B cell (primary cell): ENCODE data around the gene ARHGAP11B.
A peak's percentile ranks its signal among the peaks of the same experiment; 100 is the strongest.
"Not testable (repeated sequence)": the region's sequence is repeated elsewhere in the genome, so short reads cannot be mapped to it uniquely, and the experiment has no call there.

ENCODE experiments used
- ATAC-seq: fragments of 200-7000 bp; cut with Tn5 transposase; one replicate; pipeline ENCODE4 v1.10.0; 2021; ENCODE audit warnings: low read depth, mild to moderate bottlenecking, moderate number of reproducible peaks, moderate library complexity
- CTCF ChIA-PET: fragments of 350-600 bp; sonication (Branson Sonifier 250); formaldehyde crosslinking; loops from one replicate; lab custom pipeline; 2021; ENCODE audit warnings: antibody characterized with exemption, inconsistent platforms; lab: Charles Lee
- POLR2A ChIA-PET: fragments of 350-600 bp; sonication (Branson Sonifier 250); formaldehyde crosslinking; loops from one replicate; lab custom pipeline; 2021; ENCODE audit warnings: antibody characterized with exemption; lab: Charles Lee
- DNase-seq: peaks from one replicate; pipeline ENCODE4 v3.0.0; 2013
- H2AFZ ChIP-seq: 2 replicates; pipeline ENCODE4 v1.6.1; 2012; ENCODE audit warnings: mild to moderate bottlenecking, low read depth, low read length; ENCODE audit not compliant: insufficient read depth, poor library complexity, severe bottlenecking
- H3K27ac ChIP-seq, 2 donors: 1 replicate in 1 of 2; 2 replicates in 1 of 2; pipeline ENCODE4 v1.5.1; 2012 to 2013; ENCODE audit warnings: low read length in 2 of 2, mild to moderate bottlenecking in 2 of 2, moderate library complexity in 1 of 2
- H3K27me3 ChIP-seq, 4 experiments: fragments of 200-600 bp in 1 of 4; sonication (generic) in 1 of 4; replicated peaks in 1 of 4; 1 replicate in 2 of 4; 2 replicates in 2 of 4; pipeline versions ENCODE4 v1.6.1 to v1.7.0; 2013 to 2016; ENCODE audit warnings: low read length in 3 of 4, mild to moderate bottlenecking in 2 of 4, mixed read lengths in 1 of 4, moderate library complexity in 1 of 4; ENCODE audit not compliant: insufficient read depth in 4 of 4, control insufficient read depth in 3 of 4; ENCODE audit errors: control extremely low read depth in 1 of 4
- H3K36me3 ChIP-seq, 2 experiments: replicated peaks in 1 of 2; 1 replicate in 1 of 2; 2 replicates in 1 of 2; pipeline versions ENCODE4 v1.6.1 to v1.7.1; 2013; ENCODE audit warnings: low read length in 1 of 2; ENCODE audit not compliant: insufficient read depth in 2 of 2, control insufficient read depth in 1 of 2; ENCODE audit errors: control extremely low read depth in 1 of 2, extremely low read depth in 1 of 2
- H3K4me1 ChIP-seq, 2 donors: fragments of 200-600 bp in 1 of 2; sonication (generic) in 1 of 2; 1 replicate in 1 of 2; 2 replicates in 1 of 2; pipeline versions ENCODE4 v1.5.1 to v1.6.1; 2013 to 2017; ENCODE audit warnings: low read length in 2 of 2; ENCODE audit not compliant: control insufficient read depth in 2 of 2, insufficient read depth in 2 of 2
- H3K4me2 ChIP-seq: replicated peaks from 2 replicates; pipeline ENCODE3; 2012; ENCODE audit warnings: mild to moderate bottlenecking, low read depth, low read length; ENCODE audit not compliant: poor library complexity, severe bottlenecking
- H3K4me3 ChIP-seq, 5 experiments: fragments of 200-600 bp in 1 of 5; sonication (generic) in 1 of 5; 1 replicate in 3 of 5; 2 replicates in 2 of 5; pipeline versions ENCODE4 v1.5.1 to v1.7.0; 2011 to 2016; ENCODE audit warnings: low read length in 4 of 5, mild to moderate bottlenecking in 4 of 5, low read depth in 2 of 5, control low read depth in 1 of 5, moderate library complexity in 1 of 5; ENCODE audit not compliant: insufficient read depth in 1 of 5; ENCODE audit errors: control extremely low read depth in 1 of 5, extremely low read depth in 1 of 5
- H3K79me2 ChIP-seq: fragments of 200-600 bp; sonication (generic); one replicate; pipeline ENCODE4 v1.6.0; 2016; ENCODE audit warnings: low read length; ENCODE audit not compliant: control insufficient read depth, insufficient read depth
- H3K9ac ChIP-seq: fragments of 200-600 bp; sonication (generic); 2 replicates; pipeline ENCODE4 v1.6.1; 2017; ENCODE audit warnings: mild to moderate bottlenecking, low read length, moderate library complexity
- H3K9me3 ChIP-seq, 3 donors: one replicate each; pipeline versions ENCODE4 v1.6.1 to v1.7.1; 2013; ENCODE audit warnings: low read length in 2 of 3; ENCODE audit not compliant: control insufficient read depth in 2 of 3, insufficient read depth in 1 of 3; ENCODE audit errors: control extremely low read depth in 1 of 3
- H4K20me1 ChIP-seq: 2 replicates; pipeline ENCODE4 v1.6.0; 2012; ENCODE audit warnings: mild to moderate bottlenecking, low read length; ENCODE audit not compliant: insufficient read depth, control insufficient read depth, poor library complexity, severe bottlenecking
- H3K27ac Mint-ChIP-seq: one replicate; pipeline ENCODE4 v1.8.0; 2021; ENCODE audit warnings: mixed read lengths
- H3K27me3 Mint-ChIP-seq: one replicate; pipeline ENCODE4 v1.8.0; 2021; ENCODE audit warnings: mixed read lengths
- H3K4me1 Mint-ChIP-seq: one replicate; pipeline ENCODE4 v1.8.0; 2021; ENCODE audit warnings: mixed read lengths
- H3K4me3 Mint-ChIP-seq: one replicate; pipeline ENCODE4 v1.8.0; 2021; ENCODE audit warnings: mixed read lengths
- H3K9me3 Mint-ChIP-seq: one replicate; pipeline ENCODE4 v1.8.0; 2022; ENCODE audit warnings: mixed read lengths; ENCODE audit not compliant: insufficient read depth
- WGBS: methylation state at CpG from one replicate; pipeline ENCODE4 v1.1.5; 2013; ENCODE audit warnings: missing lambda C conversion rate; ENCODE audit not compliant: insufficient coverage; 5-methylcytosine and 5-hydroxymethylcytosine counted together
- intact Hi-C: fragments of 100-400 bp; cut with micrococcal nuclease; formaldehyde crosslinking; loops from one replicate; pipeline ENCODE4 v1.10.0; 2022

Gene ARHGAP11B

DNA sequence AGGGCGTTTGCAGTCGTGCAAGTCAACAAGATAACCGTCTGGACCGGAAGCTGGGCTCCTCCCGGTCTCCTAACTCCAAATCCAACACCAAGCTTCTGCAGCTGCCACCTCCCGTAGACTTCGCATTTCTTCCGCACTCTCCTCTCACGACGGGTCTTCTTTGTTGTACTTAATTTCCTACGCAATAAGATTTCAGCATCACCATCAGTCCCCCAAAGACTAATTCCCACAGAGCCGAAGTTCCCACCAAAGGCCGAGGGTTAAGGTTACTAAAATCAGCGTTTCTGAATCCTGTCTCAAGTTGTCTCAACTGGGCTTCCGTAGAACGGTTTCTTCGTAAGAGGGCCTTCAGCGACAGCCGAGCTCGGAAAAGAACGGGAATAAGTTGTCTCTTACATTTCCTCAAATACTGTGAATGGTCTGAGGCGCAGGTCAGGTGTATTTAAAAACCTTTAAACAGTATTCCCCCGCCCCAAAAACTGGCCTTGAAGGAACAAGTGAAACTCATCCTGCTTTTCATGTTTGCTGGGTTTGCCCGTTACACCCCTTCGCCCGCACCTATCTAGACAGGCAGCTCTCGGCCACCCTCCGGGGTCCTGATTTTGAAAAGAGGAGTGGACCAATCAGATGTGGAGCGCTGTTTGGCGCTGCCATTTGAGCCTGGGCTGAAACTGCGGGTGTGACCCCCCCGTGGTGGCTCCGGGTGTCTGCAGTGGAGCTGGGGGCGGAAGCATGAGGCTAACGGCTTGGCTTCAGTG lies at the start of gene ARHGAP11B:
ARHGAP11B (plus strand) TSS at position 693 of the 758 bp plus-strand sequence.
- CTCF ChIA-PET, H3K79me2 ChIP-seq, H3K9me3 ChIP-seq, H3K9me3 Mint-ChIP-seq, H4K20me1 ChIP-seq, H3K27me3 Mint-ChIP-seq, H3K36me3 ChIP-seq, H3K27me3 ChIP-seq, H3K4me1 ChIP-seq: not testable (repeated sequence)
- peak; percentile 96 for DNase-seq
- Mint-ChIP-seq H3K27ac (peak within 1 kb of the TSS; percentile 98), H3K4me3 (peak within 1 kb of the TSS; percentile 98), H3K4me1 (peaks cover 22% of the 10 kb centered on the region)
- WGBS, result 0% methylated on average over 23 of the region's 35 CpGs
- peak within 1 kb of the TSS; percentile 93 for H2AFZ ChIP-seq
- peak within 1 kb of the TSS; percentile 55 for H3K4me2 ChIP-seq
- H3K27ac ChIP-seq, result peak within 1 kb of the TSS; percentile 73 to 92
- H3K4me3 ChIP-seq, result peak within 1 kb of the TSS; percentile 65 to 92 (median 70)
- POLR2A ChIA-PET, result interaction anchor here (0.7 kb wide), 1 partner anchor 41 kb away, joined by 3 read pairs; no protein-coding TSS in a partner anchor
- H3K9ac ChIP-seq, result peak within 1 kb of the TSS; percentile 88
- ATAC-seq, result peak; percentile 96
- intact Hi-C loops, result loop anchor here (10.0 kb wide), 1 partner anchor 699 kb away; the partner anchor contains the start of gene KLF13

DNA sequence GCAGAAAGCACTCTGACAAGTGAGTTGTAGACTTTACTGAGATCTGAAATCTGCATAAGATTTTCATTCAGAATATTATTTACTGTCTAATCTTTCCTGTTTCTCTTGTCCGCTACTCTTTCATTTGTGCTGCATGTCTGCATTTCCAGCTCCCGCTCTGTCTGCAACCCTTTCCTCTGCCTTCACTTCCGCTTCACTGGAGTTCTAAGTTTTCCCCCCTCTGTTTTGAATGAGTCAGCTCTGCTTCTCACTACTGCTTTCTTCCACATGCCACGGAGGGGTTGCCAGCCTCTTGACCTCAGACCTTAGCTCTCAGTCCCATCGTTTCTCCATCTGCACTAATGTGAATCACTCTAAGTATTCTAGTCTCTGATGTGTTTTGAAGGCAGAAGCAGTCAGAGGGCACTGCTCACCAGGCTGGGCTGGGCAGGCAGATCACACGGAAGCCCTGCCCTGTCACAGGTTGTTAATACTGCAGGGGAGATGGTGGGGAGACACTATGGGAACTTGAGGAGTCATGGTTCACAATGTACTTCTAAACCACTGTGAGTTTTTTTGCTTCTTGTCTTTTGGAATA lies 46.4 kb upstream of the ARHGAP11B start:
- H3K4me3 Mint-ChIP-seq, H3K27me3 Mint-ChIP-seq, H4K20me1 ChIP-seq, H3K27ac Mint-ChIP-seq, H3K79me2 ChIP-seq, DNase-seq, H3K27ac ChIP-seq, H3K4me3 ChIP-seq, POLR2A ChIA-PET, H3K9me3 ChIP-seq, H3K9me3 Mint-ChIP-seq, H3K4me1 ChIP-seq, ATAC-seq, H3K27me3 ChIP-seq, H3K36me3 ChIP-seq, CTCF ChIA-PET, H2AFZ ChIP-seq, H3K4me1 Mint-ChIP-seq, H3K4me2 ChIP-seq, intact Hi-C loops, H3K9ac ChIP-seq: not testable (repeated sequence)
- no CpG with 5 or more reads among the region's 6 CpGs for WGBS

DNA sequence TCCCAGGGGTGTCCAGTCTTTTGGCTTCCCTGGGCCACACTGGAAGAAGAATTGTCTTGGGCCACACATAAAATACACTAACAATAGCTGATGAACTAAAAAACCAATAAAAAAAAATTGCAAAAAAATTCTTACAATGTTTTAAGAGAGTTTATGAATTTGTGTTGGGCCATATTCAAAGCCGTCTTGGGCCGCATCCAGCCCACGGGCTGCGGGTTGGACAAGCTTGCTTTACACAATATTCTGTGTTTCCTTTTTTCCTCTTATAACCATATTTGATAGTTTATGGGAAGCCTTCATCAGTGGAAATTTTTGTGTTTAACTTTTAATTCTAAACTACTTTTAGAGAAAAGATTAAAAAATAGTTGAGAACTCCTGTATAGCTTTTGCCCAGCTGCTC lies 45.2 kb upstream of the ARHGAP11B start:
- H3K9ac ChIP-seq, H3K4me3 Mint-ChIP-seq, H3K27me3 Mint-ChIP-seq, H3K27ac ChIP-seq, H3K9me3 ChIP-seq, H3K36me3 ChIP-seq, DNase-seq, H3K9me3 Mint-ChIP-seq, intact Hi-C loops, H3K27me3 ChIP-seq, H3K4me2 ChIP-seq, H2AFZ ChIP-seq, POLR2A ChIA-PET, CTCF ChIA-PET, H3K4me3 ChIP-seq, ATAC-seq, H4K20me1 ChIP-seq, H3K4me1 Mint-ChIP-seq, H3K4me1 ChIP-seq, H3K79me2 ChIP-seq, H3K27ac Mint-ChIP-seq: not testable (repeated sequence)
- no CpG with 5 or more reads among the region's 4 CpGs for WGBS
